22Rv1 (cell line): ENCODE data around the gene MYO10.
A peak's percentile ranks its signal among the peaks of the same experiment; 100 is the strongest.

Experiments
- H3K27ac ChIP-seq: fragments of 450-650 bp; 2 replicates; pipeline ENCODE4 v1.5.1; 2017
- CTCF ChIP-seq: fragments of 450-650 bp; IDR thresholded peaks from 2 replicates; pipeline ENCODE4 v1.5.1; 2017; ENCODE audit warnings: mild to moderate bottlenecking
- ZFX ChIP-seq: fragments of 450-650 bp; IDR thresholded peaks from 2 replicates; pipeline ENCODE4 v1.6.1; 2017; ENCODE audit warnings: antibody characterized with exemption, borderline replicate concordance

MYO10 gene

GRCh38 chr5:16827755-16828154 is 108.3 kb downstream of the MYO10 start:
- no peak for TF ChIP-seq CTCF
- TF ChIP-seq ZFX = no peak

GRCh38 chr5:16826379-16827125 is 109.5 kb downstream of the MYO10 start:
- TF ChIP-seq CTCF (no peak), ZFX (no peak)
- H3K27ac ChIP-seq = no peak overlapping the region

More at GRCh38 chr5:16827755-16828154, 108.3 kb downstream of the MYO10 start:
- no peak overlapping the region for H3K27ac ChIP-seq

GRCh38 chr5:16819522-16820167 is 116.4 kb downstream of the MYO10 start:
- no peak overlapping the region for H3K27ac ChIP-seq
- no peak for TF ChIP-seq CTCF
- no peak for TF ChIP-seq ZFX

GRCh38 chr5:16815432-16815831 is 120.7 kb downstream of the MYO10 start:
- TF ChIP-seq CTCF = no peak
- TF ChIP-seq ZFX = no peak
- H3K27ac ChIP-seq = no peak overlapping the region

GRCh38 chr5:16812911-16813310 is 123.2 kb downstream of the MYO10 start:
- no peak for TF ChIP-seq ZFX
- TF ChIP-seq CTCF = peak; percentile 29; the same call in 1 of the 2 replicates
- H3K27ac ChIP-seq = peak overlapping the region; percentile 26; the same call in 1 of the 2 replicates

- peak overlapping the region; percentile 26; the same call in 1 of the 2 replicates for H3K27ac ChIP-seq
- TF ChIP-seq CTCF (no peak), ZFX (no peak)
Observed at GRCh38 chr5:16812448-16812847, 123.6 kb downstream of the MYO10 start.
